HG03135 (cell line): Measurements from ENCODE around the gene SFRP2.

Experiments used
- ATAC-seq: cut with Tn5 transposase; IDR thresholded peaks from one replicate; pipeline ENCODE4 v1.9.1; 2021; ENCODE audit warnings: mild to moderate bottlenecking, moderate library complexity; ENCODE audit not compliant: unreplicated experiment

The SFRP2 gene

DNA sequence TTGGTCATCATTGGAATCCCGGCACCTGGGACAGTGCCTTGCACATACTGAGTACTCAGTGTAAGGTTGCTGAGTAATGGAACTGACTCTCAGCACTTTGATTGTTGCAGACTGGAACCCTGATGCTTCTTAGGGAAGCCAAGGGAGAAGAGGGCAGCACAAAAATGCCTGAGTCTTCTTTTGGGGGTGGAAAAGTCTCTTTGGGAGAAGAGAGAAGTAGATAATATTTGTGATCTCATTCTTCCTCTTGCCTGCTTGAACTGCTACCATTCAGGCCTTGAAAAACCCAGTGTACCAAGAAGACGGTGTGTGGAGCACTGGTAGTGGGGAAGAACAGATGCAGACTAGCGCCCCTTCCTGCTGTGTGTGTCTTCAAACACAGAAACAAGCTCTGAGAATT is 12.3 kb downstream of the SFRP2 start:
- ATAC-seq, result no peak

DNA sequence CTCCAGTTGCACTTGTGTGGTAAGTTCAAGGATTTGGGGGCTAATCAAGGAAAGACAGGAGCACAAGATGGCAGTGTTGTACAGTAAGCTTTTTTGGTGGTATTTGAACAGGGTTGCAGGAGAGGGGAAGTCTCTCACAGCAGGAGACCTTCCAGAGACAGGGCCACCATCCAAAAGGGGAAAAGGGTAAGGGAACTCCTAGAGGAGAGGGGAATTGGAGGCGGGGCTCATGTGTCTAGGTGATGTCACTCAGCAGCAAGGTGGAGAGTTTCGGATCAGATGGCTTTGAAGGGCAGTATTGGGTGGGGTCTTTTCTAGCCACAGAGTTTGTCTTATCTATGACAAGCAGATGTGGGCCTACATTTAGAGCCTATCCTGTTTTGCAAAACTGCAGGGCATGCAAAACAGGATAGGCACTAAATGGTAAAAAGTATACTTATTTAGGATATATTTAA is 15.6 kb downstream of the SFRP2 start:
- ATAC-seq, result no peak

DNA sequence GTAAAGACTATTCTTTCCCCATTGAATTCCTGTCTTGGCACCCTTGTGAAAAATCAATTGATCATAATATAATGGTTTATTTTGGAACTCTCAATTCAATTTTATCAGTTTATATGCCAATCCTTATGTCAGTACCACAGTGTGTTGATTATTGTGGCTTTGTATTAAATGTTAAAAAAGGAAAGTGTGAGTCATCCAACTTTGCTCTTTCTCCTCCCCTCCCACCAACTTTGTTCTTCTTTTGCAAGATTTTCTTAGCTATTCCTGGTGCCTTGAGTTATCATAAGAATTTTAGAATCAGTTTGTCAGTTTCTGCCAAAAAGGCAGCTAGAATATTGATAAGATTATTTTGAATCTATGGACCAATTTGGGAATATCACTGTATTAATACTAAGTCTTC is 17.8 kb downstream of the SFRP2 start:
- no peak for ATAC-seq

DNA sequence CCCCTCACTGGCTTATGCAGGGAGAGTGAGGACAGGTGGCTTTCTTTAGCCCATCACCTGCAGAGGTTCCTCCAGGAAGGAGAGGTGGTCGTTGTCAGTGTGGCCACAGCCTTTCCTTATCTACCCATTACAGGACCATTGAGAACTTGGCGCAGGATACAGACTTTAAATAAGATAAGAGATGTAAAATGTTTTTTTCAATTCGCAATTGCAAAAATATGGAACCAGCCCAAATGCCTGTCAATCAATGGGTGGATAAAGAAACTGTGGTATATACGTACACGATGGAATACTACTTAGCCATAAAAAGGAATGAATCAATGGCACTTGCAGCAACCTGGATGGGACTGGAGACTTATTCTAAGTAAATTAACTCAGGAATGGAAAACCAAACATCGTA is 22.1 kb downstream of the SFRP2 start:
- ATAC-seq, result no peak

DNA sequence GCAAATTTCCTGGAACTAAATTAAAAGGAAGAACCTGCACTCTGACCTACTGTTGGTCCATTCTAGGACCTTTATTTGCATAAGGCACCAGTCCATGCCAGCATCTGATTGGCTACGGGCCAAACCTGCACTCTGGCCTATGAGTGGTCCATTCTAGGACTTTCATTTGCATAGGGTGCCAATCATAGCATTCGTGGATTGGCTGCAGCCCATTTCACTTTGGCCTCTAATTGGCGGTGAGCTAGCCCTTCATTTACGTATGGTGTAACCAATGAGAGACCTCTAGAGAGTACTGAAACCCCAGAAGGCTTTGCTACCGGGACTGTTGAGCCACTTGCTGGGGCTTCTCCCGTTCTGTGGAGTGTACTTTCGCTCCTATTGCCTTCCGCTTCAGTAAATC is 23.0 kb downstream of the SFRP2 start:
- no peak for ATAC-seq

DNA sequence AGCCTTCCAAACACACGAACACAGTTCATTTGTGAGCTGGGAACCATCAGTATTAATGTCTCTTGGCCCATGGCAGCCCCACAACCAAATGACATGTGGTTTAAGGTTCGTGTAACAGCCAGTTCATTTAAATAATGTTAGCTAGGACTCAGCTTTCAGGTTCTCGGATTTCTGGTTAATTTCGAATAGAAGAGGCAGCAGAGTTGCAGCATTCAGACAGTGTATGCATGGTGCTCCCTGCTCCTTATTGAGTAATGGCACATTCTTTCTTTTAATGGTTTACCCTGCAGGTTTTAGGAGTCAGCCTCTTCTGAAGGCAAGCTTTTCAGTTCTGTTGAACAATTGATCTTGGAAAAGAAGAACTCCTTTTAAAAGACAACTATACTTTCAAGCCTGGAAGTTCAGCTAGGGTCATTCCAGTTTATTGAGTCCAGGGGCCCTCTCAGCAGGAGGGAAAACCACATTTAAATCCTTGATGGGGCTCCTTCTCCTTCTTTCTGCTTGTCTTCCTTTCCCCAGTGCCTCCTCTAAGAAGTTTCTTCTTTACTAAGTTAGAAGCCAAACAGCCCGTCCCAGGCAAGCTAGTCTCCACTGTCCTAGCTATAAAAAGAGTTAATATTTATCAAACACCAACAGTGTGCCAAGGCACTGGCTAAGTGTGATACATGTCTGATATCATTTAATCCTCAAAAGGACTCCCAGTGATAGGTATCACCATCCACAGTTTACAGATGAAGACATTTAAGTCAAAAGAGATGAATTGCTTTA is 24.1 kb downstream of the SFRP2 start:
- no peak for ATAC-seq

DNA sequence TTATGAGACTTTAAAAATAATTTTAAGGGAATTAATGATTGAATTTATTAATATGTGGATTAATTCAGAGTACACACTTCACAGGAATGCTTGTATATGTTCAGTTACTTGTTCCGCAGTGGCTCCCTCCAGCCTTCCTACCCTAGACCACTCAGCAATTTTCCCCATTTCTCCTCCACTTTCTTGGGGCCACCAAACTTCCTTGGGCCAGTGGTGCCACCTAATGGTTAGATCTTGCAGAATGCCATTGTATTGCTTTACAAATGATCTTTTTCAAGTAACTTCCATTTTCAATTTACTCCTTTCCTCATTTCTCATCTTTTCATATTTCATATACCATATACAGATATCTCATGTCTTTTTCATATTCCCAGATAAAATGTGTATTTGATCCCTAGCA is 25.5 kb downstream of the SFRP2 start:
- ATAC-seq, result no peak

DNA sequence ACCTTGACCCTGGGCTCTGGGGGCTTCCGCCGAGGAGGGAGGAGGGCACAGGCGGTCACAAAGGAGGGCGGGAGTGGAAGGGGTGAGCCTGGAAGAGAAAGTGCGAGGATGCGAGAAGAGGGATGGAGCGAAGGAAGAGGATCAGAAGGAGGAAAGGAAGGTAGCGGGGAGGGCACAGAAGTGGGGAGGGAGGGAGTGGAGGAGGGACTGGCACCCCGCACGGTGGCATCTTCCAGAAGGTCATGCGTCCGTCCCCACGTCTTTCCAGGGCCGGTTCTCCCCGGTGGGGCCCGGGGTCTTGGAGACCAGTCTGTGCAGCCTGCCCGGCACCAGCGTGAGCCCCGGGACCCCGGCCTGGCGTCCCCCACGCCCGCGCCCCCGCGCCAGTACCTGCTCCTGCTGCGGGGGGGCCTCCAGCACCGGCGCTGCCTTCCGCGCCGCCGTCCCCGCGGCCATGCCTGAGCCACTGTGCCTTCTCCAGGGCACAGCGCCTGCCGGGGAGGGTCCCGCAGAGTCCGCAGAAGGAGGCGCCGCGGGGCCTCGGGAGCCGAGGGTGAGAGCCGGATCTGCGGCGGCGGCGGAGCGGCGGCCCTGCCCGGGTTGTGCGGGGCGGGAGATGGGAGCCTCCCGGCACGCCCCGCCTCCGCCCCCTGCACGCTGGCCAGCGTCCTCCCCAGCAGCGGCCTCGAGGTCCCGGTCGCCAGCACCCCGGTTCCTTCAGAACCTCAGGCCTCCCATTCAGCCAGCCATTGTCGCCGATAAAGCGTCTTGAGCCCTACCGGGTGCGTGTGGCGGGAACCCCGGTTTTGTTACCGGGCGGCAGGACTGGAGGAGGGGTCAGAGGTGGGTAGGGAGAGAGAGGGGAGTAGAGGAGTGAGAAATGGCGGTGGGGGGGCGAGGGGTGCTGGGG is 29.2 kb downstream of the SFRP2 start, which contains the start of gene RNF175:
Gene RNF175 (minus strand): TSS at position 618 of the 910 bp plus-strand sequence. CDS start 162 bp downstream, at position 456.
- ATAC-seq, result no peak

DNA sequence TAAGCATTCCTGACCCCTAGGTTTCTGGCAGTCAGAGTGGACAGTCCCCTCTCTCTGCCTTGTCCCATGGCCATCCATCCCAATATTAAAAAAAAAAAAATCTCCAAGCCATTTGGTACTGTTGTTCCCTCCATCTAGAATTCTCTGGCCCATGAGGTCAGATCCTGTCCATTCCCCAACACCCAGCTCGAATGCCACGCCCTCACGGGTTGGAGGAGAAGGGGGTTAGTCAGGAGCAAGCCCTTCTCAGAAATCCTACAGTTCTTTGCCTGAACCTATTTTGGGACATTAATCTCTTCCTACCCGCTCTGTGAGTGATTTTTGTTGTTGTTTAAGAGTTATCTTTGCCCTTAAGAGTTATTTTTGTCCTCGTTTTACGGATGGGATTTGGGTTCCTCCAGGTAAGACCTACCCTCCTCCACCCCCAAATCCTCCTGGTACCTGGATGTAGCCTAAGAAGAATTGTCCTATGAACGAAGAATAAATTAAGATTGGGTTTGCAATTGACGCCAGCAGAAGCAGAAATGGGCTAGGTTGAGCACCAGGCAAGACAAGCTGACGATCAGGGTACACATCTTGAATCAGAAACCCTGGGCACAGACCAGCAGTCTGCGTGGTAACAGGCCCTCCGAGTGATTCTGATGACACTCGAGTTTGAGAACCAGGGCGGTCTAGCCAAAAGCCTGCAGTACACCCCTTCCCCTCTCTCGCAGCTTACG is 30.0 kb downstream of the SFRP2 start:
- no peak for ATAC-seq

DNA sequence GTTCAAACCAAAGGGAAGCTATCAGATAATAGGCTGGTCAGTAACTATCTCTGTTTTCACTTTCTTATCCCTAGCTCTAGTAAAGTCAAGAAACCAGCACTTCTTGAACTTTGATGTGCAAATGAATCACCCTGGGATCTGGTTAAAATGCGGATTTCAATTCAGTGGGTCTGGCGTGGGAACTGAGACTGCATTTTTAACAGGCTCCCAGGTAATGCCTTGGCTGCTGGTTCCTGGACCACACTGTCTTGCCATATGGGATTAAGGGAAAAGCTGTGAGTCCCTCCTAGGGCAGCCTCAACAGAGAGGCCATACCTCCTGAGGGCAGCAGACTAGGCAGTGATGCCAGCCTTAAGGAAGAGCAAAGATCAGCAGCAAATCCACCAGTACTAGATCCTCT is 30.7 kb downstream of the SFRP2 start:
- no peak for ATAC-seq

DNA sequence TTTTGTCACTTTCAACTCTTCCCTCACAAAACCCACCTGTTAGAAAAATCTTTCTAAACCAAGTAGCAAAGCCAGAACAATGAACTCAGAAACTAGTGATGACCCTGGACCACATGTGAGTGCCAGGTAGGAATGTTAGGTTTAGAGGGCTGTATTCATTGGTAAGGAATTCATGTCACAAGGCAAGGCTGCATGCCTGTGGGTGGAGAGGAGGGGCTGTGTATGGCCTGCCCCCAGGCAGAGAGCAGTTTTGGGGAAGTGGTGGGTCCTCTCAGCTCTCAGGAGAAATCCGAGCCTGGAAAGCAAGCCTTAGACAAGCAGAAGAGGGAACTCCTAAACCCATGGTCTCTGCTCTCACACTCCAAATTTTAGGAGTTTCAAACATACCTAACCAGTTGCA is 31.5 kb downstream of the SFRP2 start:
- no peak for ATAC-seq

DNA sequence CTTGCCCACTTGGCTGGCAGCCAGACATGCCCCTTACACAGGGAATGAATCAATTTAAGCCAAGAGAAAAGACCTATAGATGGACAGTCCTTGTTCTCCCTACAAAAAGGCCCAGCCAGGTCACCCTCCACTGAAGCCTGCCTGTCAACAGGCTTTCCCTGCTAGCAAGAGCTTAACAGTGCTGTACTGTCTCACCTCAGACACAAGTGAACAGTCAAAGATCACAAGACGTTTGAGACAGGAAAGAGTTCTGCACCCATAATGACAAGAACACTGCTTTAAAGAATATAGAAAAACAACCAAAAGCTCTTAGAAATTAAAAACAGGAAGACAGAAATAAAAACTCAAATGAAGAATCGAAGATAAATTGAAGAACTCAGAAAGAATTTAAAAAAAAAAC is 33.7 kb downstream of the SFRP2 start:
- ATAC-seq, result no peak

DNA sequence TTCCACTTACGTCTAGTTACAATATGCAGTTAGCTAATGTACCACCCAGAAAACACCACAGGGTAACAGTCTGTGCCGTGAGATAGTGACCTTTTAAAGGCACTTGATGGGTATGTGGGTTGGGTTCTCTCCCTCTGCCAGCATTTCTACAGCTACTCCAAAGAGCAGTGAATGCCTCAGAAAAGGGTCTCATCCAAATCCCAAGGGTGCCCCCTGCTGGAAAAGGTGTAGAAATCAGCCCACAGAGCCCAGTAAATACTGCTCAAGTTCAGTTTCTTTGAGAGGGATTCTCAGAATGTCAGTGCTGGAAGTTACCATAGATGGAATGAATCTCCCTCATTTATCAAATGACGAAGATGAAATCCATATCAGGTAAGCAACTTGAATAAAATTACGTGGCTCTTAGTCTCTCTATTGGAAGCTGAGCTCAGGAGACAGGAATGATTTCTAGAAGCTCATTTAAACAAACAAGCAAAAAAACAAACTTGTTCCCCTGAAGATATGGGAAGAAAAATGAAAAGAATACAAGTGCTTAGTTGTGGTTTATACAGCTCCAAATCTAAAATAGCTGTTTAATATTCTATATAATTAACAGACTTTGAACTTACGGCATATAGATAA is 38.6 kb downstream of the SFRP2 start:
- peak; percentile 87 for ATAC-seq

DNA sequence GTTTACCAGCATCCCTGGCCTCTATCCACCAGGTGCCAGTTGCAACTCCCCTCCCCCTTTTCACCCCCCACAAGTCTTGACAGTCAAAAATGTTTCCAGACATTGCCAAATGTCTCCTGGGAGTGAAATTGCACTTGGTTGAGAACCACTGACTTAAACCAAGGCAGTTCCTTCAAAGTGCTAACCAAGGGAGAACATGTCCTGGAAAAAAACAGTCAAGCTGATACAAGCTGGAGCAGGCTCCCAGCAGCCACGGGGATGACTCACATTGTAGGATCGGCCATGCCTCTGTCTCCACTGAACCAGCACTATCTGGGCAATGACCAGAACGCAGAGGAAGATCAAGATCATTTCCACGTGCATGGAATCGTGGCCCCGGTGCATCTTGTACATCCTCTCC is 40.5 kb downstream of the SFRP2 start:
- ATAC-seq, result no peak

DNA sequence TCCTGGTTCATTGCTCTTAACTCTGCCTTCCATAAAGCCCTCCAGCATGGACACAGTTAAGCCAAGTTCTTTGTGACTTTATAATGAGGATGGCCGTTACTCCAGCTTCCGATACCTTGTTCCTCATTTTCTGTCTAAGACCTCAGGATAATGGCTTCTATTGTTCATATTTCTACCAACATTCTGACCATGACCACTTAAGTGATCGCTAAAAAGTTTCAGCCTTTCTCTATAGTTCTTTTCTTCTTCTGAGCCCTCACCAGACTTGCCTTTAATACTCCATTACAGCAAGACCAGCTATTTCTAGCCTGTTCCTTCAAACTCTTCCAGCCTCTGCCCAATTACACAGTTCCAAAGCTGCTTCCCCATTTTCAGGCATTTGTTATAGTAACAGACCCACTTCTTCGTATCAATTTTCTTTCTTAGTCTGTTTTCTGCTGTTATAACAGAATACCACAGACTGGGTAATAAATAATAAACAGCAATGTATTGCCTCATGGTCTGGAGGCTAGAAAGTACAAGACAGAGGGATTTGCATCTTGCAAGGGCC is 41.4 kb downstream of the SFRP2 start:
- ATAC-seq, result no peak

DNA sequence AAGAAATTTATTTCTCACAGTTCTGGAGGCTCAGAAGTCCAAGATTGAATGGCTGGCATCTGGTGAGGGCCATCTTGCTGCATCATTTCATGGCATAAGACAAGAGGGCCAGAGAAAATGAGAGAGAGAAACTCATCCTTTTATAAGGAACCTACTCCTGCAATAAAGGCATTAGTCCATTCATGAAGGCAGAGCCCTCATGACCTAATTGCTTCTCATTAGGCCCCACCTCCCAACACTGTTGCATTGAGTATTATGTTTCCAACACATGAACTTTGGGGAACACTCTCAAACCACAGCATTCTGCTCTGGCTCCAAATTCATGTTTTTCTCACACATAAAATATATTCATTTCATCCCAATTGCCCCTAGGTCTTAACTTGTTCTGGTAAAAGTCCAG is 43.2 kb downstream of the SFRP2 start:
- no peak for ATAC-seq

DNA sequence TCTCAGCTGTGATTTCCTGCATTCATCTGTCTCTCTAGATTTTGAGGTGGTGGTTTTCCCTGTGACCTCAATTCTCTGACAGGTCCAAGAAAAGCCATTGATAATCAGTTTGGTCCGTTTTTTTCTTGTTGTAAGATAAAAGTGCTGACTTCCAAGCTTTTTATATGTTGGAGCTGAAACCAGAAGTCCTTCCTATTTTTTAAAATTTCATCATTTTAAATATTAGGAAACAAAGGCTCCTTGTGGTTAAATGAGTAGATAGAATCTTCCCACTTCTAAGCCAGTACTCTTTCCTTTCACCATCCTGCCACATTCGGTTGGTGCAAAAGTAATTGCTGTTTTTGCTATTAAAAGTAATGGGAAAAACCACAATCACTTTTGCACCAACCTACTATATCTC is 47.3 kb downstream of the SFRP2 start:
- ATAC-seq, result no peak

DNA sequence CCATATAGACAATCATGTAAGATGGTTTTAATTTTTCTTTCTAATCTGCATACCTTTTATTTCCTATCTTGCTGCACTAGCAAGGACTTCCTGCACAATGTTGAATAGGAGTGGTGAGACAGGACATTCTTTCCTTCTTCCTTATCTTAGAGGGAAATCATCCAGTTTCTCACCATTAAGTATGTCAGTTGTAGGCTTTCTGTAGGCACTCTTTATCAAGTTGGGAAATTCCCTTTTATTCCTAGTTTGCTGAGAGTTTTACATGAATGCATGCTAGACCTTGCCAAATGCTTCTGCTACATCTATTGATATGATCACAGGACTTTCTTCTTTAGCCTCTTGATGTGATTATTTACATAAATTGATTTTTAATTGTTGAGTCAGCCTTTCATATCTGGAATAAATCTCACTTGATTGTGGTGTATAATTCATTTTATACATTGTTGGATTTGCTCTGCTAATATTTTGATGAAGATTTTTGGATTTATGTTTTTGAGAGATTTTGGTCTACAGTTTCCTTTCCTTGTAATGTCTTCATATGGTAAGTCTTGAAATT is 52.9 kb downstream of the SFRP2 start:
- ATAC-seq, result no peak

DNA sequence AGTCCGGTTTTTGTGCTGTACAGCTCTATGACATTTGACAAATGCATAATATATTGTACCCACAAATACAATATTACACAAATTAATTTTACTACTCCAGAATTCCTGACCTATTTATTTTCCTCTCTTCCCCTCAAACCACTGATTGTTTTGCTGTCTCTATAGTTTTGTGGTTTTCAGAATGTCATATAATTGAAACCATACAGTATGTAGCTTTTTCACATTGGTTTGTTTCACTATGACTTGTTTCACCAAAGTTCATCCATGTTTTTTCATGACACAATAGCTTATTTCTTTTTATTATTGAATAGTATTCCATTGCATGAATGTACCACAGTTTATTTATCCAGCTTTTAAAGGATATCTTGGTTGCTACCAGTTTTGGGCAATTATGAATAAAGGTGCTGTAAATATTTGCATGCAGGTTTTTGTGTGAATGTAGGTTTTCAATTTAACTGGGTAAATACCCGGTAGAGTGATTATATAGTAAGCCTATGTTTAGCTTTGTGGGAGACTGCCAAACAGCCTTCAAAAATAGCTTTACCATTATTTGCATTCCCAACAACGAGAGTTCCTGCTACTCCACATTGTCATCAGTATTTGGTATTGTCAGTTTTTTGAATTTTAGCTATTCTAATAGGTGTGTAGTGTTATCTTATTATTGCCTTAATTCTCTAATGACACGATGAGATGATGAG is 55.0 kb downstream of the SFRP2 start:
- peak; percentile 68 for ATAC-seq

DNA sequence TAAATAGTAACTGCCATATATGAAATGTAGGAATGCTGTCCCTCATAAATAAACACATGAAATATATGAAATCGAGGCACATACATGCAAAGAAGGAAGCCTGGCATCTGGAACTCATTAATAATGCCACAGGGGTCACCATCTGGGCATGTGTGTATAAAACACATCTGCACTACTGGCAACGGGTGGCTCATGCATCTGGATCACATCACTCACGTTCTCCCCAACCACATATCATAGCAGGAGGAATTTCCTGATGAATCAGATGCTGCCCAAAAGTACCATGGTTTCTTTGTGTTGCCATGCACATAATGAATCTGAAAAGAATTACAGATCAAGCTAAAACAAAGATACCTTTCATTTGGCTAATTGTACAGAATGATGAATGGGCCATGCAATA is 57.6 kb downstream of the SFRP2 start:
- no peak for ATAC-seq
